Lower leg skin (tissue), 4 donors: ENCODE results near the gene STING1. TPM values are rescaled to one million over a fixed set of nuclear protein-coding genes. Genes with fewer than 3 reads are reported as not detected.
"Not testable (repeated sequence)": the region's sequence is repeated elsewhere in the genome, so short reads cannot be mapped to it uniquely, and the experiment has no call there.

Experiments
- DNase-seq, 2 donors: peaks; one replicate each; pipeline ENCODE4 v3.0.0-alpha.2; 2019; ENCODE audit warnings: low spot score in 2 of 2
- H3K4me3 ChIP-seq: fragments of 200-600 bp; sonication (generic); 2 replicates; pipeline ENCODE4 v1.5.1; 2017; ENCODE audit warnings: mild to moderate bottlenecking, low read depth; ENCODE audit not compliant: poor library complexity, severe bottlenecking
- CTCF ChIP-seq, 3 donors: fragments of 450-650 bp; IDR thresholded peaks; one replicate each; pipeline ENCODE4 v1.5.1; 2016; ENCODE audit warnings: antibody characterized with exemption in 3 of 3, mild to moderate bottlenecking in 3 of 3, moderate library complexity in 2 of 3
- POLR2A ChIP-seq, 2 donors: fragments of 450-650 bp; IDR thresholded peaks; one replicate each; pipeline ENCODE4 v1.6.1; 2016 to 2017; ENCODE audit warnings: antibody characterized with exemption in 2 of 2, mild to moderate bottlenecking in 1 of 2, moderate library complexity in 1 of 2
- WGBS, 2 donors: methylation state at CpG; one replicate each; pipeline ENCODE4 v1.1.5; 2018; 5-methylcytosine and 5-hydroxymethylcytosine counted together
- intact Hi-C: fragments of 100-400 bp; cut with DNase I; formaldehyde crosslinking; loops from one replicate; pipeline ENCODE4 v1.15.0; 2023; ENCODE audit warnings: low total_unique reads
- total RNA-seq, 4 donors: library from RNA; depleted of rRNA; stranded (reverse); fragments of >200 nt; gene quantifications; one replicate each; pipeline ENCODE4 v1.1.0, GENCODE V29; 2016

STING1 gene
- total RNA-seq, 4 donors from 2014 or later, result 5.8 to 28.2 (median 11.0) TPM

GRCh38 chr5:139486201-139486600 lies 3.6 kb upstream of the STING1 start:
- intact Hi-C loops, result no loop called here
- no peak for DNase-seq
- 82 to 90% methylated on average over 7 of the region's 7 CpGs for WGBS, 2 donors
- H3K4me3 ChIP-seq, result no peak overlapping the region
- TF ChIP-seq POLR2A (IDR thresholded peaks at IDR 0.05), result no peak
- no peak for TF ChIP-seq CTCF (IDR thresholded peaks at IDR 0.05)

- WGBS, 2 donors, result 44 to 49% methylated on average over 6 of the region's 6 CpGs
- H3K4me3 ChIP-seq, intact Hi-C loops: not testable (repeated sequence)
- peak in 1 of 2 donors; percentile 90 for DNase-seq
These were observed 291 bp upstream of the STING1 start for GRCh38 chr5:139482890-139483208.

- WGBS, 2 donors, result 31 to 33% methylated on average over 5 of the region's 5 CpGs
- intact Hi-C loops, result no loop called here
- TF ChIP-seq POLR2A (IDR thresholded peaks at IDR 0.05) (no peak), CTCF (IDR thresholded peaks at IDR 0.05) (no peak)
- peak overlapping the region; percentile 35 for H3K4me3 ChIP-seq
- no peak for DNase-seq
These were observed 943 bp downstream of the STING1 start for GRCh38 chr5:139481580-139482049.

- DNase-seq, result no peak
- no peak for TF ChIP-seq CTCF (IDR thresholded peaks at IDR 0.05)
- TF ChIP-seq POLR2A (IDR thresholded peaks at IDR 0.05), result no peak
- peak overlapping the region; percentile 35 for H3K4me3 ChIP-seq
- WGBS, 2 donors, result 42 to 43% methylated on average over 11 to 12 of the region's 12 CpGs
- intact Hi-C loops, result no loop called here
These were observed 1.4 kb downstream of the STING1 start for GRCh38 chr5:139481122-139481533.

GRCh38 chr5:139479729-139480128 lies 2.8 kb downstream of the STING1 start:
- intact Hi-C loops, H3K4me3 ChIP-seq, DNase-seq: not testable (repeated sequence)
- 95 to 98% methylated on average over 4 of the region's 4 CpGs for WGBS, 2 donors

- H3K4me3 ChIP-seq, DNase-seq, intact Hi-C loops: not testable (repeated sequence)
- WGBS, 2 donors, result 84 to 85% methylated on average over 9 of the region's 9 CpGs
These were observed 3.7 kb downstream of the STING1 start for GRCh38 chr5:139478657-139479423.

GRCh38 chr5:139475865-139476617 lies 6.5 kb downstream of the STING1 start:
- H3K4me3 ChIP-seq, result no peak overlapping the region
- 88 to 90% methylated on average over 11 to 13 of the region's 13 CpGs for WGBS, 2 donors
- TF ChIP-seq CTCF (IDR thresholded peaks at IDR 0.05) (no peak), POLR2A (IDR thresholded peaks at IDR 0.05) (no peak)
- no peak for DNase-seq
- intact Hi-C loops, result no loop called here
